HG03520 (cell line): ENCODE data around the gene SPTBN1.

ENCODE experiments used
- ATAC-seq: cut with Tn5 transposase; IDR thresholded peaks from one replicate; pipeline ENCODE4 v1.9.1; 2021; ENCODE audit warnings: mild to moderate bottlenecking, moderate library complexity; ENCODE audit not compliant: unreplicated experiment

Gene SPTBN1

DNA sequence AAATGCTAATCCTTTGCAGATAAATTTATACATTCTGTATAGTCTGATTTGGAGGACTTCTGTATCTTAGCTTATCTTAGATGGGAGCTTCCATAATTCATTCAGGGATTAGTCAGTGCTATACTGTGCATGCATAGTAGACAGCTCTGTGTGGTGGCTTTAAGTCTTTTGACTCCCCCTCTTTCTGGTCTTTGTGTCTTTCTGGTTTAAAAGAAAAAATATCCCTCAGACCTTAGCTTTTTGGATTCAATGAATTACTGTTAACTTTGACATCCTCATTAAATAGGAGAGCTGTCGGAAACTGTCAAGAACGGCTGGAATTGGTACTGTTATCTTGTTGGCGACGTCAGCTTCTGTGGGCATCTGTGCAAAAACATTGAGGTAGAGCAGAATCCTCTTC, 130.4 kb downstream of the SPTBN1 start:
- ATAC-seq = no peak

DNA sequence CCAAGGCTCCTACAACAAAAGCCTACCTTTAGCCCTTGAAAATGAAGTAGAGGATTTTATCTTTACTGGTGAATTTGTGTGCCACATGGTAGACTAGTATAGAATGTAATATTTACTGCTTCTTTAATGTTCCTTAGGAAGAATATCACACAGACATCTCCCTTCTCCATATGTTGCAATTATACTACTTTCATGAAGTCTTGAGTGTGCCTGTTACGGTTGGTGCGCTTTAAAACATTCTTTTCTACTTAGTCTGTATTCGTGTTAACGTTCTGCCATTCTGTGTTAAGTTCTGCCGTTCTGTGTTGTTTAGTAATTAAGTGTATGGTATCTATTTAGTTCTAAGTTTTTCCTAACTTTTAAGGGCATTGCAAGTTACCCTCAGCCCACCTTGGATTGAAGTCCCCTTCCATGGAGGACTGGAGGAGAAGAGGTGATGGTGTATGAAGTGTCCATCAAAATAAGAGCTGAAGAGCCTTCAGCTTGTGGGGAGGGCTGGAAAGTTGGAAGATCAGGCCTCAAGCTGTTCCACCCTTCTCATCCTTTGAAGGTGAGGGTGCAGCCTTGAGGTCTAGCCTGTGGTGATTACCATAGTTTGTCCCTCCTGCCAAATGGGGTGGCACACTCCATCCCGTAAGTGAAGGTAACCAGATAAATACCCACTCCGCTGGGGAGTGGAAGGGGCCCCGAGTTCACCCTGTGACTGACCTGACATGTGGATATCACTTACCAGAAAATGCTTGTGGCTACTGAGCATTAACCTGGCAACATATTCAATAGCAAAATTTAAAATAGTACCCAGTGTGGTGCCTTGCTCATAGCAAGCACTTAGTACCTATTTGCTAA, 131.3 kb downstream of the SPTBN1 start:
- no peak for ATAC-seq

DNA sequence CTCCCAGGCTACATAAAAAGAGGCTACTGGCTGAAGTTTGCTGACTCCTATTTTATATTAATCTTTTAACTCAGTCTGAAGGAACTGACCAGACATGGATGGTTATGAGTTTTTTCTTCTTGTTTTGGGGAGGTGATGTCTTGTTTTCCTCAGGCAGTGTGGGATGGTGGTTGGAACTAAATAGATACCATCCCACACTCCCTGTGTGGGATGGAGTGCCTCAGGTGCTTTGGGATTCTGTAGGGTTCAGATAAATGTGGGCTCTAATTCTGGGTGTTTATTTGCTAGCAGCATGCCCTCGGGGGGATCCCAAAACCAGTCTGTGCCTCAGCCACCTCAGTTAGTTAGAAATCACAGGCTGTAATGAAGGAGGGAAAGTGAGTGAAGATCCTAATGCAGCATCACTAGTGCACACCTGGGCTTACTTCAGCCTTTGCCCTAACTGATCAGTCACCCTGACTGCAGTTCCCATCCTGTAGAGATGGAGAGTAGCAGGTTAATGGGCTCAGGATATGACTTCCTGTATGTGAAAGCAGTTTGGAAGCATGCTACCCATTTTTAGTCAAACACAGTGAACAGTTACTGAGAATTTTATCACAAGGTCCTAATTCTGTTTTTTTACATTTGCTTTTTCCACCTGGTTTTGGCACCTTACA, 132.2 kb downstream of the SPTBN1 start:
- no peak for ATAC-seq

DNA sequence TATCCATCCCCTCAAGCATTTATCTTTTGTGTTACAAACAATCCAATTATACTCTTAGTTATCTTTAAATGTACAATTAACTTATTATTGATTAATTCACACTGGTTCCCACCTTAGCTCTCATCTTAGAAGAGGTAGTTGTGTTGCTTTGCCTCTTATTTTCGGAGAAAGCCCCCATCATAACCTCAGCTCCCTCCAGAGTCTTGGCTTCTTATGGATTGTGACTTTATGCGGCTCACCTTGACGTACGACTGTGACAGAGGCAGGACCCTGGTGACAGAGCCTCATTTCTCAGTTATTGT, 132.9 kb downstream of the SPTBN1 start:
- no peak for ATAC-seq

DNA sequence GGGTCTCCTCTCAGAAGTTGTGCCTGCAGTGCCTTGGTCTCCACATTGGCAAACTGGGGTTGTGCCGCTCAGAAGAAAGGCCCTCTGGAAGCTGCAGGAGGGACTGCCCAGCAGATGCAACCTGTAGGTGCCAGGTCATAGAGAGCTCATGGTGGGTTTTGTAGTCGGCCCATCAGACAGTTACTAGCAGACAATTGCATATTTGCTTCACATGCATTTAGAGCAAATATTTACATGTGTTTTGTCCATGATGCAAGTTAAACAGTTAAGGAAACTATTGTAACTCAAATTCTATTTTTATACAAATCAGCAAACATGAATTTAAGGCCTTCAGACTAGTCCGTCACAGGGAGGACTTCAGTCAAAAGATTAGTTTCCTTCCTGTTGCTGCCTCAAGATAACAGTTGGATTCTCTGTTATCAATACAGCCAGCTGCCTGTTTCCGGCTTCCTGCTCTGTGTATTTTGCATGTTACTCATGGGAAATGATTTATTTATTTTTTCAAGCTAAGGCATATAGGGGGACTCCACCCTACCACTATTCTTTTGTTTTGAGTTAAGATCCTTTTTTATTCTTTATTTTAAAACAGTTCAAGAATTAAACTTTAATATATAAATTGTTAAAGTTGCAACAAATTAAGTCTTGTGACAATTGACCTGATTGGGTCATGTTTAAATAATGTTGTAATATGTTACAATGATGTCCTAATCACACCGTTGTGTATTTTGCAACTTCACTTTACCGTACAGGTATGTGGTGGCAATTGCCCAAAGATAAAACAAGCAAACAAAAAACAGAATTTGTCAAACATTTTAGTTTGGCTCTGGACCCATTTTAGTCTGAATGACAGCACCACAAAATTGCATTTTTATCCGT, 133.5 kb downstream of the SPTBN1 start:
- no peak for ATAC-seq

DNA sequence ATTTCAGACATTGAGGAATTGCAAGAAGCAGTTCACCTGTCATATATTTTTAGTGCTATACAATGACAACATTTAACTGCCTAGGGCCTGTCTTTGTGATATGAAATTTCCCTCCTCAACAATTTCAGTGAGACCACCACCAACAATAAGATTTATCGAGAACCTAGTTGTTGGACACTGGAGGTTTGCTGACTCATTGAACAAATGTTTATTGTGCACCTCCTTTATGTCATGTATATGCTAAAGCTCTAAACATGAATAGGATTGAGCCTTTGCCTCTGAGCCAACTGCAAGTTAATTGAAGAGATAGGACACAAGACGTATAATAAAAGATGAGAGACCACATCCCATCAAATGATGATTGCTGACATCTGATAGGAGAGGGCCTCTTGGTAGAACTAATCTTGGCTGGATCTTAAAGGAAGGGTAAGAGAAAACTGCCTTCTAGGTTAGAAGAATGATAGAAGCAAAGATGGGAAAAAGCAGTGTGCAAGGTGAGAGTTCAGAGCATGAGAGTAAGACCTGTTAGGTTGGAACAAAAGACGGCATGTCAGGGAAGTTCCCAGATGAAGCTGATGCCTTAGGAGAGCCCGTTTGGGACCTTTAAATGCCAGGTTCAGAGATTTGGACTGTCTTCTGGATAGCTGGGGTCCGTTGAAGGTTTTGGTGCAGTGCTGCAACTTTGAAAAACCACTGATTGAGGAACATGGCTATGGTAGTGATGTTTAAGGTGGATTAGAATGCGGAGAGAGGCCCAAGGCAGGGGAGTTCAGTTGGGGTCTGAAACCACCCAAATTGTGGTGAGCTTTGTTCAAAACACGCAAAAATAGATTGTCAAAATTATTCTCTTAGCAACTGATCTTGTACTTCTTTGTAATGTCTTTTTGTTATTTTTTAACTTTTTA, 134.3 kb downstream of the SPTBN1 start:
- no peak for ATAC-seq

DNA sequence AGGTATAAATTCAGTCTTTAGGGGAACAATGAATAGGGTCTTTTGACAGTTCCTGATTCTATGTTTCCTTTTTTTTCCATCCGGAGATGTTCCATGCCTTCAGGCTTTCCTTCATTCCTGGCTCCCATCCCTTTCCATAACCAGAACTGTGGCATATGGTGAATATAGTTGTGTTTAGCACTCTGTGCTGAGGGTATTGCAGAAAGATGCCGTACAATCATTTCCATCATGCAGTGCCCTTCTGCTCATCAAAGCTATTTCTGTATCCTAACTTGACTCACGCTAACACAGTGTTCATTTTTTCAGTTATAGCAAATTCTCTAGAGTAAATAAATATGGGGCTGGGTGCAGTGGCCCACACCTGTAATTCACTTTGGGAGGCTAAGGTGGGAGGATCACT, 135.4 kb downstream of the SPTBN1 start:
- no peak for ATAC-seq

DNA sequence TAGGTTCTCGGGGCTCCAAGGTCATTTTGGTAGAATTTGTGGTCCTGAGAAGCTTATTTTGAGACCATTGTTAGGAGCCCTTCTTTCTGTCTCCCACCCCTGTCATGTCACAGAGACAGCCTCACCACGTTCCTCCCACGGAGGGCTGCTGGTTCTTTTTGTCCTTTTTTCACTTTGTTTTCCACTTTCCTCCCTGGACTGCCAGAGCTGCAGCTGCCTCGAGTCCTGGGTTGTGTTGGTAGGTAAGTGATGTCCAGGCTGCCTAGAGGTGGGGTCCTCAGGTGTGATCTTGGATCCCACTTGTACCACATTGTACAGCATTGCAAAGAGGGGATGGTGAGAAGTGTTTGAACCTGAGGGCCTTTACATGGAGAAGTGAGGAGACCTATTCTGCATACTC, 137.1 kb downstream of the SPTBN1 start:
- ATAC-seq = no peak

DNA sequence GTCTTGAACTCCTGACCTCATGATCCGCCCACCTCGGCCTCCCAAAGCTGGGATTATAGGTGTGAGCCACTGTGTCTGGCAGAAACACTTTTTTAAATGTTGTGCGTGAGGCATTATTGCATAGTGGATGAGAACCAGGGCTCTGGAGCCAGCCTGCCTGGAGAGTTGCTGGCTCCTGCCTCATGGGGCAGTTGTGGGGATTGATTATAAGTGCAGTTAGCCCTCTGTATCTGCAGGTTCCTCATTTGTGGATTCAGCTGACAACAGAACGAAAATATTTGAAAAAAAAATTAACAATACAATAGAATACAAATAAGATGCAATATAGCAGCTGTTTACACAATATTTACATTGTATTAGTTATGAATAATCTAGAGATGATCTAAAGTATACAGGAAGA, 137.9 kb downstream of the SPTBN1 start:
- ATAC-seq = no peak

DNA sequence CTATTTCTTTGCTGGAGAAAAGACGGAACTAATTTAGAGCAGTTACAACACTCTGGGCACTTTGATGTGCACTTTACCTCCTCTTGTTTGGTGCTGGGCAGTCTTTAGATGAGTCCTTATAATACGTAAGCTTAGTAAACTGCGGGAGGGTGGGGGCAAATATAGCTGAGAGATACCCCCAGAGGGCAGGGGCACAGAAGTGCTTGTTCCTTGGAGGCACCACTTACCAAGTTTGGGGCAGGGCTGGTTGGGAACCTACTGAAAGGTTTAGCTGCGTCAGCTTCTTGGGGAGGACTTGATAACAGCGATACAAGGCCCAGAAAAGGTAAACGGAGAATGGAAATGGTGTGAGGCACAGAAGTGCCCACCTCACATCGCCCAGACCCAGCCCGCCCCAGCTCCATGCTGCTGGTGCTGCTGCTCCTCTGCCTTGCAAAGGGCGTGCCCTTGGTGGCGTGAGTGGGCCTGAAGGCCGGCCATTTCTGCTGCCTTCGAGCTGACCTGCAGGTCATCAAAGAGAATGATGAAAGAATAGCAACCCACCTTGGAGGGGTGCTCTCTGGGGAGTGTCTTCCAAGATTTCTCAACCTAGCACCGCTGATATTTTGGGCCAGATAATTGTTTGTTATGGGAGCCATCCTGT, 139.2 kb downstream of the SPTBN1 start:
- ATAC-seq = no peak

DNA sequence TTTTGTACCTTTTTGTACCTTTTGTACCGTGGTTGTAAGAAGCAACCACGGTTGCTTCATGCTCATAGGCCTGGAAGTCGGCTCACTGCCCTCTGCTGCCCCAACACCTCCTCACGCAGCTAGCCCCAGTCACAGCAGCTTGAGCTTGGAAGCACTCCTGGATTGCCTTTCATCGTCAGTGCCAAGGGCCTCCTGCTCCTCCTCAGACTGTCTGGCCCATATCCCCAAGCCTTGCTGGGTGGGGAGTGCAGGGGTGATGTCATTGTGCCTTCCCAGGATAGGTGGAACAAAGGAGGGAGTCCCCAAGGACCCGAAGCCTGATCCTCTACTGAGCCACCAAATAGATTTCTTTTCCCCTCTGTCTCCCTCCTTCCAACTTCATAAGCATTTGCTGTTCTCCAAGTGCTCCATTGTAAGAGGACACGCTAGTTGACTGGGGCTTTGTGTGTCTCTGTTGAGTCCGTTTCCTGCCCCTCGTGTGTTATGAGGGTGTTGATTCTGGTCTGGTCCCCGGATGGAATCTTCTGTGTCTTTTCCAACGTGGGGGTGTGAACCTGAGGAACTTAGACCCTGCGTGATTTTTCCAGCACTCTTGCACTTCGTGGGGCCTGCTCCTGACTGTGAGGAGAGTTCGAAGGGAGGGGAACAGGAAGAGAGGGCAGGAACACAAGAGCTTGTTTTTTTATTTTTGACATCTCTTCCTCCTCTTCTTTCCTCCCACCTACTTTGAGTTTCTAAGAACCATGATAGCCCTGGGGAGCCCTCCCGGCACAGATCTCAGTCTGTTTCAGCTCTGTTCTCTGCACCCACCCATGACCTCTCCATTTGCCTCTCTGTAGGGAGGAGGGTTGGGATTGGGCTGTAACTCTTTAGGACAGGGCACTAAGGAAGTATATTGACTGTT, 140.1 kb downstream of the SPTBN1 start:
- no peak for ATAC-seq

DNA sequence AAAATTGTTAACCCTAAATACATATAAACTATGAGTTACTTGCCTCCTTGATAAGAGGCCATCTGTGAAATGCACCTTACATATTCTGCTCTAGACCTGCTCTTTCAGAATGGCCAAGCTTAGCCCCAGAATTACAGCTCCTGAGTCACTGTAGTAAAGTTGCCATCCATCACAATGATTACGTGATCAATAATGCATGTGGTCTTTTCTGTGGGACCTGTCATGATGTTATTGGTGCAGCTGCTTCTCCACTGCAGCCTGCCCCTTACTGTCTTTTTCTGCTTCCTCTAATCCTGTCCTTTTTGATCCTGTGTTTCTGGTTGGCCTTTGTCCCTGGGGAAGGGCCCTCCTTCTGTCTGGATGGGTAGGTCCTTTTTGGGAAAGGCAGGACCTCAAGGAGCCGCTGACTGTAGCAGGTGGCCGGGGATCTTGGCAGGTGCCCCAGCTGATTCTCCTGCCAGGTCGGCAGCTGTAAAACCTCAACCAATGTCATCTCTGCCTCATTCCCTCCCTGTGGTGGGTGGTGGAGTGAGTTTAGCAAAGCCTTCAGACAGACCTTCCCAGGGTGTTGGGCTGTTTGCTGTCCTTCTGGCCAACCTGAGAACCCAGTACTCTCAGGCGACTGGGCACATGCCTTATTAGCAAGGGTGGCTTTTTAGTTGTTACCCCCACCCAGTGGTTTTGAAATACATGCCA, 141.2 kb downstream of the SPTBN1 start:
- ATAC-seq = no peak

DNA sequence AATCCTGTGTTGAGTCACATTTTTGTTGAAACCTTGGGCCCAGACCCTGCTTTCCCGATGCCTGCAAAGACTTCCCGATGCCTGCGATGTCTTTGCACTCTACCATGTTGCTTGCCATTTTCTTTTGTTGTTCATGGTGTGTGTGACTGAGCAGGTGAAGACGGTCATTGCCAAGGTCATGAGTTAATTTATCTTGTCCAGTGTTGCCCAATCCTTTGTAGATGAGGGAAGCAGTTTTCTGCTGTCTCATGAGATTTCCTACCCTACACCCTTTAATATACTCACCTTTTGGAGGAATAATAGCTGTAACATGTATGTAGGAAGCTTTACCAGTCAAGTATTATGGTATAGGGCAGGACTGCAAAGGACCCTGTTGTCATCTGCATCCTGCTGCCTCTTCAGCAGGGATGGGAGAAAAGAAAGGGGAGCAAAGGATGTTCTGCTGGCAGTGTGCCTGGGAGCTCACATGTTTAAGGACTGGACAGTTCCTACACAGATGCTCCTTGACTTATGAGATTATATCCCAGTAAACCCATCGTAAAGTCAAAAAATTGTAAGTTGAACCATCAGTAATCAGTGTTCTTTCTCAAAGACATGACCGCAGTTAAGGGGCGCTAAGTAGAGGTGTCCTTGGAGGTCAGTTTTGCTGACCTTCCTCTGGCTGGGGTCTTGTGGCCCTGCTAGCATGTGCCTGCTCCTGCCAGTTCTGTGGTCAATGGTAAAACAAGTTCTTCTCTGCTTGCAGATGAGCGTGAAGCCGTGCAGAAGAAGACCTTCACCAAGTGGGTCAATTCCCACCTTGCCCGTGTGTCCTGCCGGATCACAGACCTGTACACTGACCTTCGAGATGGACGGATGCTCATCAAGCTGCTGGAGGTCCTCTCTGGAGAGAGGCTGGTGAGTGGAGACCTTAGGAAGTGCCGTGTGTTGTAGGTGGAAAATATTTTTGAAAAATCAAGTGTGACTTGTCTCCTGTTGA, 142.5 kb downstream of the SPTBN1 start:
- ATAC-seq = no peak

DNA sequence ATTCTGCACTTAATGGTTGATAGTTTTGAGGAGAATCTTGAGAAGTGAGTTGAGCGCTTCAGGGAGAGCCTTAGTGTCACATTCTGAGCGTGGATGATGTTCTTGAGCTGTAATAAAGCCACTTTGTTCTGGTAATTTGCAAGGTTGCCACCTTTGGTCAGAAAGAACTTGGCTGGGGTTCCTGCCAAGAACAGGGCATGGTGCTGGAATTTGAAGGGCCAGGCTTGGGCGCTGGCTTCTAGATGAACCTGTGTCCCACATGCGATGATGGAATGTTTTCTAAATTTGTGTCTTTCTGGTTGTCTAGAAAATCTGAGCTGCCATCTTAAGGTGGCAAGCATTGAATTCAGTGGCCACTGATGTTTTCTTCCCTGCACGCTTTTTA, 143.2 kb downstream of the SPTBN1 start:
- no peak for ATAC-seq

DNA sequence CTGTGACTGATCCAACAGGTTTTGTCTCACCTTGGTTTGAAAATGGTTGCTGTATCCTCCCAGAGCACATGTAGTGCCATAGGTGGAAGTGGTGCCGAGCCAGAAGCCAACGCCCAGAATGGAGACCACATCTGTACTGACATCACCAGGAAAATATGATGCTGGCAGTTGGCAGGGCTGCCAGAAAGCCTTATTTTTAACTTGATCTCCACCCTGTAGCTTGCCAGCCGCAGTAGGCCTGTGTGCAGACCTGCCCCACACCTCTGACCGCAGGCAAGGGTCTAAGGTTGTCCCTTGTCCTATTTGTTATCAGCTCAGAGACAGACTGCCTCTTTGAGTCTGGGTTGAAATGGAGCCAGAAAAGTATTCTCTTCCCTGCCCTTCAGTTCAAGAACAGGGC, 143.8 kb downstream of the SPTBN1 start:
- ATAC-seq = no peak

DNA sequence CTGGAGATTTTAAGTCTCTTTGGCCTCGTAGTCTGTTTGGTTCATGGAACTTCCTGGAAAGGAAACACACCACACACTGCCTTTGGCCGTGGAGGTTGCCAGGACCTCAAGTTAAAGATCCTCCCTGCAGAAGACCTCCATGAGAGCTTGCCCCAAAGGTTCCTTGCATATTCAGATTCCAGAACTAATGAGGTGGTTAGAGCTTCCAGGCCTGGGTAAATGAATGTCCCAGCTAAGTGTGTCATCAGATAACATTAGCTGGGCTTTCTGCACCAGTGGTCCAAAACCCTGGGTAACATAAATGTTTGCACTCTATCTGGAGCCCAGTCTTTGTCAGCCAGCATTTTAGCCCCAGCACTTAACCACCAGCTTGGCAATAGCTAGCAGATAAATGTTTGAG, 145.2 kb downstream of the SPTBN1 start:
- ATAC-seq = no peak

DNA sequence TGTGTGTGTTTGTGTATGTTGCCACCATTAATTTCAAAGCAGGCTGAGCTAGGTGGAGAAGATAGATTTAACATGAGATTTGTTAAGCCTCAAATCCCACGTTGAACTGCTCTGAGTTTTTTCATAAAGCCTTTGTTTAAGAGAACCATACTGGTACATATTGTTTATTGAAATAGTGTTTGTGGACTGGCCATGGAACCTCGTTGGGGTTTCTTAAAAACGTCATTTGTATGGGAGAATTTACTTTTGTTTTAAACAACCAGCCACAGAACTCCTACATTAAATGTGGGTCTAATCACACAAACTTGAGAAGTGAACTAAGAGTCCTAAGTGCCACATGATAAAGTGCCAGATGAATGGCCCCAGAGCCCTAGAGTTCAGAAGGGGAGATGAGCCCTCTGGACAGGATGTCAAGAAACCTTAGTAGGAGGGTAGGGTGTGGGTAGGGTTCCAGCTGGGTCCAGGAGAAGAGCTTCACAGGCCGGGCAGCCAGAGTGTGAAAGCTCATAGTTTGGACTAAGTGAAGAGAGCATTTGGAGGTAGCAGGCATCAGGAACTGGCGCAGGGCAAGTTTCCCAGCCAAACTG, 146.7 kb downstream of the SPTBN1 start:
- no peak for ATAC-seq
